SK-N-SH treated with all-trans-retinoic acid at 6 μM for 48 hours (cell line): Measurements from ENCODE around the gene PDRG1.

Experiments
- ATAC-seq: fragments of 200-7000 bp; cut with Tn5 transposase; 3 replicates; pipeline ENCODE4 v1.9.1; 2020; ENCODE audit warnings: mild to moderate bottlenecking, moderate library complexity
- ARNTL ChIP-seq: fragments of 450-650 bp; formaldehyde crosslinking; IDR thresholded peaks from 2 replicates; pipeline ENCODE4 v1.5.0; 2020; ENCODE audit warnings: low read depth, mild to moderate bottlenecking, moderate library complexity, borderline replicate concordance
- CREB5 ChIP-seq: fragments of 250-450 bp; sonication (Bioruptor Pico); IDR thresholded peaks from 2 replicates; pipeline ENCODE4 v1.5.1; 2020; ENCODE audit warnings: low read depth, mild to moderate bottlenecking, moderate library complexity
- CSDC2 ChIP-seq: fragments of 250-450 bp; sonication (Bioruptor Pico); IDR thresholded peaks from 2 replicates; pipeline ENCODE4 v1.5.0; 2020; ENCODE audit warnings: mild to moderate bottlenecking, moderate library complexity
- CSRNP3 ChIP-seq: fragments of 250-450 bp; sonication (Bioruptor Pico); IDR thresholded peaks from 2 replicates; pipeline ENCODE4 v1.5.1; 2021; ENCODE audit warnings: mild to moderate bottlenecking, moderate library complexity
- ESRRG ChIP-seq: fragments of 250-450 bp; sonication (Bioruptor Pico); IDR thresholded peaks from 2 replicates; pipeline ENCODE4 v1.6.1; 2021; ENCODE audit warnings: mild to moderate bottlenecking
- GLIS3 ChIP-seq: fragments of 250-450 bp; sonication (Bioruptor Pico); IDR thresholded peaks from 2 replicates; pipeline ENCODE4 v1.5.0; 2020; ENCODE audit warnings: mild to moderate bottlenecking, moderate library complexity
- ISL1 ChIP-seq: fragments of 250-450 bp; sonication (Bioruptor Pico); IDR thresholded peaks from 2 replicates; pipeline ENCODE4 v2.1.2; 2022; ENCODE audit warnings: mild to moderate bottlenecking, moderate library complexity
- OSR1 ChIP-seq: fragments of 250-450 bp; sonication (Bioruptor Pico); IDR thresholded peaks from 2 replicates; pipeline ENCODE4 v1.8.0; 2022; ENCODE audit warnings: moderate library complexity, mild to moderate bottlenecking, inconsistent platforms
- POU6F1 ChIP-seq: fragments of 250-450 bp; sonication (Bioruptor Pico); IDR thresholded peaks from 2 replicates; pipeline ENCODE4 v1.8.0; 2021; ENCODE audit warnings: low read depth, mild to moderate bottlenecking, moderate library complexity, borderline replicate concordance
- PPARA ChIP-seq: fragments of 250-450 bp; sonication (Bioruptor Pico); IDR thresholded peaks from 2 replicates; pipeline ENCODE4 v1.5.0; 2020; ENCODE audit warnings: mild to moderate bottlenecking, borderline replicate concordance
- RARB ChIP-seq: fragments of 250-450 bp; sonication (Bioruptor Pico); IDR thresholded peaks from 2 replicates; pipeline ENCODE4 v1.8.0; 2021; ENCODE audit warnings: mild to moderate bottlenecking, moderate library complexity
- SNAI2 ChIP-seq: fragments of 250-450 bp; sonication (Bioruptor Pico); IDR thresholded peaks from 2 replicates; pipeline ENCODE4 v1.5.0; 2020; ENCODE audit warnings: mild to moderate bottlenecking, moderate library complexity
- TCF4 ChIP-seq: fragments of 250-450 bp; sonication (Bioruptor Pico); IDR thresholded peaks from 2 replicates; pipeline ENCODE4 v1.8.0; 2021; ENCODE audit warnings: mild to moderate bottlenecking, moderate library complexity, borderline replicate concordance
- TOX ChIP-seq: fragments of 250-450 bp; sonication (Bioruptor Pico); IDR thresholded peaks from 2 replicates; pipeline ENCODE4 v1.8.0; 2021; ENCODE audit warnings: mild to moderate bottlenecking, moderate library complexity, borderline replicate concordance
- TSHZ2 ChIP-seq: fragments of 250-450 bp; sonication (Bioruptor Pico); IDR thresholded peaks from 2 replicates; pipeline ENCODE4 v1.5.0; 2020; ENCODE audit warnings: mild to moderate bottlenecking, moderate library complexity
- ZC3H10 ChIP-seq: fragments of 250-450 bp; sonication (Bioruptor Pico); IDR thresholded peaks from 2 replicates; pipeline ENCODE4 v1.5.1; 2021; ENCODE audit warnings: mild to moderate bottlenecking, moderate library complexity
- ZFP3 ChIP-seq: fragments of 250-450 bp; sonication (Bioruptor Pico); IDR thresholded peaks from 2 replicates; pipeline ENCODE4 v1.5.0; 2020; ENCODE audit warnings: mild to moderate bottlenecking, moderate library complexity
- ZFP30 ChIP-seq: fragments of 450-650 bp; formaldehyde crosslinking; IDR thresholded peaks from 2 replicates; pipeline ENCODE4 v1.5.0; 2022; ENCODE audit warnings: mild to moderate bottlenecking, moderate library complexity
- ZNF565 ChIP-seq: fragments of 450-650 bp; formaldehyde crosslinking; conservative IDR thresholded peaks from 2 replicates; pipeline ENCODE4 v1.5.0; 2020; ENCODE audit warnings: low read depth, mild to moderate bottlenecking, moderate library complexity
- ZNF70 ChIP-seq: fragments of 450-650 bp; formaldehyde crosslinking; IDR thresholded peaks from 2 replicates; pipeline ENCODE4 v1.5.0; 2020; ENCODE audit warnings: mild to moderate bottlenecking, moderate library complexity
- ZNF8 ChIP-seq: fragments of 450-650 bp; formaldehyde crosslinking; IDR thresholded peaks from 2 replicates; pipeline ENCODE4 v1.5.0; 2020; ENCODE audit warnings: mild to moderate bottlenecking, moderate library complexity

The PDRG1 gene

GRCh38 chr20:31948008-31948407, 3.8 kb downstream of the PDRG1 start:
- TF ChIP-seq TCF4 (CRISPR knock-in tag) (no peak), PPARA (CRISPR knock-in tag) (no peak), RARB (CRISPR knock-in tag) (no peak), ESRRG (CRISPR knock-in tag) (no peak), ZNF70 (CRISPR knock-in tag) (no peak), SNAI2 (CRISPR knock-in tag) (no peak), ZFP30 (no peak)
- no peak for ATAC-seq

- TF ChIP-seq PPARA (CRISPR knock-in tag), result no peak
- no peak for TF ChIP-seq ISL1
- TF ChIP-seq ZC3H10 (CRISPR knock-in tag), result no peak
- TF ChIP-seq TSHZ2 (CRISPR knock-in tag), result no peak
- no peak for TF ChIP-seq ZFP30
- no peak for TF ChIP-seq CSDC2
- TF ChIP-seq SNAI2 (CRISPR knock-in tag), result no peak
- TF ChIP-seq RARB (CRISPR knock-in tag), result no peak
- TF ChIP-seq CSRNP3, result no peak
- no peak for TF ChIP-seq ESRRG (CRISPR knock-in tag)
- no peak for TF ChIP-seq ARNTL (CRISPR knock-in tag)
- no peak for TF ChIP-seq TCF4 (CRISPR knock-in tag)
- TF ChIP-seq CREB5 (CRISPR knock-in tag), result no peak
- TF ChIP-seq OSR1 (CRISPR knock-in tag), result no peak
- TF ChIP-seq ZNF565 (CRISPR knock-in tag), result no peak
- no peak for TF ChIP-seq ZFP3 (CRISPR knock-in tag)
- TF ChIP-seq ZNF70 (CRISPR knock-in tag), result no peak
- TF ChIP-seq POU6F1 (CRISPR knock-in tag), result no peak
- no peak for TF ChIP-seq ZNF8 (CRISPR knock-in tag)
- TF ChIP-seq TOX (CRISPR knock-in tag), result no peak
- no peak for ATAC-seq
These were observed 6.1 kb downstream of the PDRG1 start for GRCh38 chr20:31945785-31946184.

- no peak for ATAC-seq
- TF ChIP-seq ZC3H10 (CRISPR knock-in tag) (no peak), ZNF565 (CRISPR knock-in tag) (no peak), SNAI2 (CRISPR knock-in tag) (no peak), GLIS3 (no peak), ZNF8 (CRISPR knock-in tag) (no peak), TOX (CRISPR knock-in tag) (no peak), ESRRG (CRISPR knock-in tag) (no peak), ISL1 (no peak), CSRNP3 (no peak)
These were observed 6.5 kb downstream of the PDRG1 start for GRCh38 chr20:31945319-31945718.
